ENCODE data around the gene DMRTC2.

DMRTC2 gene

GRCh38 chr19:41863209-41863931, 18.5 kb downstream of the DMRTC2 start:
- ChIA-PET CTCF (interaction anchor here (1.2 to 3.3 kb wide), 3 partner anchors 10 to 74 kb away, joined by 3 to 20 read pairs (median 5); no protein-coding TSS in a partner anchor), POLR2A (interaction anchor here (0.8 to 2.8 kb wide), 2 partner anchors 10 to 21 kb away, joined by 3 to 11 read pairs; no protein-coding TSS in a partner anchor)
- TF ChIP-seq CTCF (IDR thresholded peaks at IDR 0.05; ENCODE audit: insufficient read depth, low read length, missing control alignments): no peak
- no peak overlapping the region for H3K4me3 ChIP-seq (ENCODE audit: low read depth, low read length)
- DNase-seq (ENCODE audit: low read depth, low spot score): no peak

GRCh38 chr19:41864374-41864773, 19.5 kb downstream of the DMRTC2 start:
- ChIA-PET POLR2A (interaction anchor here (0.8 to 2.8 kb wide), 2 partner anchors 9 to 20 kb away, joined by 3 to 11 read pairs; no protein-coding TSS in a partner anchor), CTCF (interaction anchor here (0.9 to 3.3 kb wide), 4 partner anchors 9 to 88 kb away, joined by 3 to 20 read pairs (median 8); no protein-coding TSS in a partner anchor)
- no peak for TF ChIP-seq CTCF (IDR thresholded peaks at IDR 0.05; ENCODE audit: insufficient read depth, low read length, missing control alignments)
- DNase-seq (ENCODE audit: low read depth, low spot score): no peak
- no peak overlapping the region for H3K4me3 ChIP-seq (ENCODE audit: low read depth, low read length)

GRCh38 chr19:41866284-41866683, 21.4 kb downstream of the DMRTC2 start:
- ChIA-PET CTCF (interaction anchor here (1.1 kb wide), 1 partner anchor 20 kb away, joined by 3 read pairs; no protein-coding TSS in a partner anchor), POLR2A (no interaction called here)
- H3K4me3 ChIP-seq (ENCODE audit: low read depth, low read length): no peak overlapping the region
- no peak for TF ChIP-seq CTCF (IDR thresholded peaks at IDR 0.05; ENCODE audit: insufficient read depth, low read length, missing control alignments)
- no peak for DNase-seq (ENCODE audit: low read depth, low spot score)

GRCh38 chr19:41868120-41868988, 23.5 kb downstream of the DMRTC2 start:
- DNase-seq (ENCODE audit: low read depth, low spot score): no peak
- POLR2A ChIA-PET: interaction anchor here (1.8 kb wide), 1 partner anchor 9 kb away, joined by 5 read pairs; the partner anchor contains the start of gene RPS19
- CTCF ChIA-PET: interaction anchor here (1.1 to 1.3 kb wide), 2 partner anchors 9 to 89 kb away, joined by 3 to 5 read pairs; partner anchors contain the start of gene RPS19
- no peak for TF ChIP-seq CTCF (IDR thresholded peaks at IDR 0.05; ENCODE audit: insufficient read depth, low read length, missing control alignments)
- no peak overlapping the region for H3K4me3 ChIP-seq (ENCODE audit: low read depth, low read length)

- no peak for DNase-seq (ENCODE audit: low read depth, low spot score)
- ChIA-PET POLR2A (interaction anchor here (1.8 kb wide), 1 partner anchor 9 kb away, joined by 5 read pairs; the partner anchor contains the start of gene RPS19), CTCF (interaction anchor here (1.1 to 1.3 kb wide), 2 partner anchors 9 to 88 kb away, joined by 3 to 5 read pairs; partner anchors contain the start of gene RPS19)
- H3K4me3 ChIP-seq (ENCODE audit: low read depth, low read length): no peak overlapping the region
- TF ChIP-seq CTCF (IDR thresholded peaks at IDR 0.05; ENCODE audit: insufficient read depth, low read length, missing control alignments): no peak
These were observed 24.1 kb downstream of the DMRTC2 start for GRCh38 chr19:41868989-41869300.

Data from AG04449 (cell line).